ENCODE results near the gene FUT7. TPM values are rescaled to one million over a fixed set of nuclear protein-coding genes. Genes with fewer than 3 reads are reported as not detected.

FUT7 gene
- total RNA-seq, 1 donor from 2014 or later: 5.0 TPM

- Mint-ChIP-seq H3K27me3 (peaks cover 26% of the 10 kb centered on the region), H3K27ac (no peak overlapping the region), H3K4me1 (peaks cover 16% of the 10 kb centered on the region), H3K36me3 (ENCODE audit: low read depth) (no peaks in the 10 kb centered on the region), H3K9me3 (no peaks in the 10 kb centered on the region), H3K4me3 (no peak overlapping the region)
- DNase-seq (no peak), ATAC-seq (ENCODE audit: low read depth) (no peak)
- no peak for TF ChIP-seq CTCF (IDR thresholded peaks at IDR 0.05)
- ChIA-PET CTCF (interaction anchor here (1.0 to 1.3 kb wide), 3 partner anchors 9 to 23 kb away, joined by 3 to 7 read pairs (median 3); no protein-coding TSS in a partner anchor), POLR2A (interaction anchor here (1.0 kb wide), 1 partner anchor 48 kb away, joined by 3 read pairs; the partner anchor contains the start of gene CLIC3)
- intact Hi-C loops (cut with micrococcal nuclease): loop anchor here (10.0 kb wide), 1 partner anchor 80 kb away; no protein-coding TSS in a partner anchor
Measured at GRCh38 chr9:137044502-137045177, 12.8 kb upstream of the FUT7 start.

GRCh38 chr9:137044037-137044436, 12.1 kb upstream of the FUT7 start:
- no peak for TF ChIP-seq CTCF (IDR thresholded peaks at IDR 0.05)
- DNase-seq (no peak), ATAC-seq (ENCODE audit: low read depth) (no peak)
- no peaks in the 10 kb centered on the region for H3K36me3 Mint-ChIP-seq (ENCODE audit: low read depth)
- H3K9me3 Mint-ChIP-seq: no peaks in the 10 kb centered on the region
- ChIA-PET POLR2A (interaction anchor here (1.0 kb wide), 1 partner anchor 48 kb away, joined by 3 read pairs; the partner anchor contains the start of gene CLIC3), CTCF (interaction anchor here (1.0 kb wide), 2 partner anchors 15 to 24 kb away, joined by 3 read pairs; no protein-coding TSS in a partner anchor)
- H3K27ac Mint-ChIP-seq: no peak overlapping the region
- intact Hi-C loops (cut with micrococcal nuclease): loop anchor here (10.0 kb wide), 1 partner anchor 81 kb away; no protein-coding TSS in a partner anchor
- H3K27me3 Mint-ChIP-seq: peaks cover 24% of the 10 kb centered on the region
- H3K4me3 Mint-ChIP-seq: no peak overlapping the region
- H3K4me1 Mint-ChIP-seq: peaks cover 16% of the 10 kb centered on the region

GRCh38 chr9:137042751-137043727, 11.2 kb upstream of the FUT7 start:
- DNase-seq: no peak
- Mint-ChIP-seq H3K36me3 (ENCODE audit: low read depth) (no peaks in the 10 kb centered on the region), H3K27me3 (peaks cover 24% of the 10 kb centered on the region), H3K4me3 (no peak overlapping the region), H3K4me1 (peaks cover 16% of the 10 kb centered on the region), H3K27ac (no peak overlapping the region), H3K9me3 (no peaks in the 10 kb centered on the region)
- ATAC-seq (ENCODE audit: low read depth): no peak
- POLR2A ChIA-PET: interaction anchor here (0.7 kb wide), 1 partner anchor 22 kb away, joined by 14 read pairs; no protein-coding TSS in a partner anchor
- CTCF ChIA-PET: interaction anchor here (1.3 kb wide), 1 partner anchor 24 kb away, joined by 3 read pairs; no protein-coding TSS in a partner anchor
- no peak for TF ChIP-seq CTCF (IDR thresholded peaks at IDR 0.05)
- intact Hi-C loops (cut with micrococcal nuclease): loop anchor here (10.0 kb wide), 1 partner anchor 82 kb away; no protein-coding TSS in a partner anchor

- H3K27me3 Mint-ChIP-seq: peaks cover 12% of the 10 kb centered on the region
Measured at GRCh38 chr9:137041124-137041523, 9.2 kb upstream of the FUT7 start.

More at GRCh38 chr9:137041124-137041523, 9.2 kb upstream of the FUT7 start:
- ChIA-PET CTCF (interaction anchor here (1.3 kb wide), 1 partner anchor 26 kb away, joined by 3 read pairs; no protein-coding TSS in a partner anchor), POLR2A (no interaction called here)
- DNase-seq: no peak
- no peak overlapping the region for H3K4me3 Mint-ChIP-seq
- intact Hi-C loops (cut with micrococcal nuclease): loop anchor here (10.0 kb wide), 1 partner anchor 84 kb away; no protein-coding TSS in a partner anchor
- peaks cover 11% of the 10 kb centered on the region for H3K4me1 Mint-ChIP-seq
- no peak for TF ChIP-seq CTCF (IDR thresholded peaks at IDR 0.05)
- H3K9me3 Mint-ChIP-seq: no peaks in the 10 kb centered on the region
- ATAC-seq (ENCODE audit: low read depth): no peak
- no peak overlapping the region for H3K27ac Mint-ChIP-seq
- no peaks in the 10 kb centered on the region for H3K36me3 Mint-ChIP-seq (ENCODE audit: low read depth)

Data from activated B cell treated with CpG ODN at 0.5 μM for 24 hours (primary cell).